Calu3 (cell line): ENCODE measurements around the gene HHATL. TPM values are rescaled to one million over a fixed set of nuclear protein-coding genes. Genes with fewer than 3 reads are reported as not detected.

Experiments
- BruUV-seq: library from RNA; stranded (reverse); fragments of 400-500 nt; replicated peaks from 2 replicates; lab custom pipeline; 2021; lab: Mats Ljungman, UMichigan
- CTCF ChIA-PET: fragments of 300-600 bp; sonication (Branson Sonifier 250); formaldehyde crosslinking; loops from one replicate; lab custom pipeline; 2022; ENCODE audit warnings: antibody characterized with exemption; lab: Charles Lee
- DNase-seq: peaks from one replicate; pipeline ENCODE4 v3.0.0; 2022
- H3K27ac Mint-ChIP-seq: one replicate; pipeline ENCODE4 v1.8.0; 2022; ENCODE audit warnings: mixed read lengths; ENCODE audit not compliant: unreplicated experiment
- H3K27me3 Mint-ChIP-seq: one replicate; pipeline ENCODE4 v1.8.0; 2022; ENCODE audit warnings: mixed read lengths; ENCODE audit not compliant: unreplicated experiment
- H3K36me3 Mint-ChIP-seq: one replicate; pipeline ENCODE4 v1.8.0; 2022; ENCODE audit warnings: mild to moderate bottlenecking, moderate library complexity, mixed read lengths; ENCODE audit not compliant: insufficient read depth, unreplicated experiment
- H3K4me1 Mint-ChIP-seq: one replicate; pipeline ENCODE4 v1.8.0; 2022; ENCODE audit warnings: mild to moderate bottlenecking, low read depth, mixed read lengths; ENCODE audit not compliant: unreplicated experiment
- H3K4me3 Mint-ChIP-seq: one replicate; pipeline ENCODE4 v1.8.0; 2022; ENCODE audit warnings: mild to moderate bottlenecking, low read depth, moderate library complexity, mixed read lengths; ENCODE audit not compliant: unreplicated experiment
- H3K9me3 Mint-ChIP-seq: one replicate; pipeline ENCODE4 v1.8.0; 2022; ENCODE audit warnings: low read depth, mixed read lengths; ENCODE audit not compliant: unreplicated experiment
- CTCF ChIP-seq: fragments of 200-600 bp; IDR thresholded peaks from one replicate; pipeline ENCODE4 v1.8.0; 2022; ENCODE audit warnings: antibody characterized with exemption; ENCODE audit not compliant: unreplicated experiment
- intact Hi-C: fragments of 100-400 bp; cut with micrococcal nuclease; formaldehyde crosslinking; loops from one replicate; pipeline ENCODE4 v1.10.0; 2022; ENCODE audit not compliant: unreplicated experiment
- total RNA-seq: library from RNA; stranded (reverse); gene quantifications from 2 replicates; pipeline ENCODE4 v1.2.3, GENCODE V29; 2022

The HHATL gene
- total RNA-seq, 1 experiment from 2014 or later: not detected

- no peak overlapping the region for H3K27ac Mint-ChIP-seq
- no peaks in the 10 kb centered on the region for H3K36me3 Mint-ChIP-seq
- intact Hi-C loops: no loop called here
- CTCF ChIA-PET: no interaction called here
- no peak overlapping the region for H3K4me3 Mint-ChIP-seq
- TF ChIP-seq CTCF: no peak
- BruUV-seq: no TSS peak
- no peak for DNase-seq
- H3K9me3 Mint-ChIP-seq: no peaks in the 10 kb centered on the region
- no peaks in the 10 kb centered on the region for H3K4me1 Mint-ChIP-seq
- H3K27me3 Mint-ChIP-seq: peaks cover 62% of the 10 kb centered on the region
Observed at GRCh38 chr3:42673082-42673481, 29.5 kb downstream of the HHATL start.

DNA sequence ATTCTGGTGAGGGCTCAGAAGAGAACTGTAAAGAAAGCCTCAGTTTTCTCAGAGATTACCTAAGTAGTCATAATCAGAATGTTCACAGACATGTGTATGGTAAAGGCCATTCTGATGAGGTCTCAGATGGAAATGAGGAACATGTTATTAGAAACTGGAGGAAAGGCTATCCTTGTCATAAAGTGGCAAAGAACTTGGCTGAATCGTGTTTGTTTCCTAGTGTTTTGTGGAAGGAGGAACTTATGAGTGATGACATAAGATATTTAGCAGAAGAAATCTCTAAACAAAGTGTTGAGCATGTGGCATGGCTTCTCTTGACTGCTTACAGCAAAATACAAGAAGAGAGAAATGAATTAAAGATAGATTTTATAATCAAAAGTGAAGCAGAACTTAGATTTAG lies 30.1 kb downstream of the HHATL start:
- no TSS peak for BruUV-seq
- H3K27ac Mint-ChIP-seq: no peak overlapping the region
- H3K36me3 Mint-ChIP-seq: no peaks in the 10 kb centered on the region
- no peaks in the 10 kb centered on the region for H3K9me3 Mint-ChIP-seq
- intact Hi-C loops: no loop called here
- peaks cover 62% of the 10 kb centered on the region for H3K27me3 Mint-ChIP-seq
- no peaks in the 10 kb centered on the region for H3K4me1 Mint-ChIP-seq
- no peak overlapping the region for H3K4me3 Mint-ChIP-seq
- CTCF ChIA-PET: no interaction called here
- no peak for TF ChIP-seq CTCF
- DNase-seq: no peak

- TF ChIP-seq CTCF: no peak
- DNase-seq: no peak
- no peaks in the 10 kb centered on the region for H3K4me1 Mint-ChIP-seq
- intact Hi-C loops: no loop called here
- no peaks in the 10 kb centered on the region for H3K9me3 Mint-ChIP-seq
- no peak overlapping the region for H3K4me3 Mint-ChIP-seq
- CTCF ChIA-PET: no interaction called here
- peaks cover 62% of the 10 kb centered on the region for H3K27me3 Mint-ChIP-seq
- no peaks in the 10 kb centered on the region for H3K36me3 Mint-ChIP-seq
- no peak overlapping the region for H3K27ac Mint-ChIP-seq
- BruUV-seq: no TSS peak
Observed at GRCh38 chr3:42670670-42671069, 31.9 kb downstream of the HHATL start.

DNA sequence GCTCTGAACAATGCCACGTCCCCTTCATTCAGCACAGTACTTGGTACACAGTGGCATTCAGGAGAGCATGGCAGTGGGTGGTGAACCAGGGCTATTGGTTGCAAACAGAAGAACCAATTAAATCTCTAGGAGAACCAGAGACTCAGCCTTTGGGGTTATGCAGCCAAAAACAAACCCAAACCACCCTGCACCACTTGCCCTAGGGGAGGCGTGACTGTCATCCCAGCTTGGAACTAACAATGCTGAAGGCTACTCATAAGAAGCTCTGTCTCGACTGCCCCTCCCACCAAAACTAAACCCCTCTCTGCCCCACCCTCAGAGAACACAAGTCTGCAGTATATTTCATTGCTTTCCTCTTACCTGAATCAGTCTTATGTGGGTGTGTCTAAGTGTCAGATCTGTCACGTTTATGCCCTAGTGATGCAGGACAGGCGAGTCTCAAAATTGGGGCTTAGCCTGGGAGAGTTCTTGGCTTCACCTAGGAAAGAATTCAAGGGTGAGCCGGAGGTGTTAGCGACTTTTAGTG lies 32.5 kb downstream of the HHATL start:
- DNase-seq: no peak
- CTCF ChIA-PET: interaction anchor here (1.0 kb wide), 1 partner anchor 14 kb away, joined by 3 read pairs; no protein-coding TSS in a partner anchor
- BruUV-seq: no TSS peak
- intact Hi-C loops: no loop called here
- no peak overlapping the region for H3K27ac Mint-ChIP-seq
- no peak for TF ChIP-seq CTCF
- H3K27me3 Mint-ChIP-seq: peaks cover 62% of the 10 kb centered on the region
- H3K4me1 Mint-ChIP-seq: no peaks in the 10 kb centered on the region
- H3K36me3 Mint-ChIP-seq: no peaks in the 10 kb centered on the region
- H3K4me3 Mint-ChIP-seq: no peak overlapping the region
- H3K9me3 Mint-ChIP-seq: no peaks in the 10 kb centered on the region
